MM.1S (cell line): Measurements from ENCODE around the gene IQCN.

ENCODE experiments used
- EZH2 ChIP-seq: fragments of 300-600 bp; sonication (generic); optimal IDR thresholded peaks from 2 replicates; pipeline ENCODE3; 2017; ENCODE audit warnings: low read depth, mild to moderate bottlenecking, antibody characterized with exemption, low read length, mixed read lengths
- EZH2phosphoT487 ChIP-seq: fragments of 300-600 bp; sonication (generic); IDR thresholded peaks from 2 replicates; pipeline ENCODE4 v1.6.1; 2018; ENCODE audit warnings: antibody characterized with exemption, low read length
- TF ChIP-seq, protein P1 (sequence below): fragments of 300-600 bp; sonication (generic); IDR thresholded peaks from 2 replicates; pipeline ENCODE4 v1.5.1; 2016; ENCODE audit warnings: antibody characterized with exemption, low read length, mixed read lengths

GRCh38 chr19:18299654-18300053 is 25.4 kb upstream of the IQCN start:
- no peak for TF ChIP-seq EZH2
- TF ChIP-seq, protein P1, sequence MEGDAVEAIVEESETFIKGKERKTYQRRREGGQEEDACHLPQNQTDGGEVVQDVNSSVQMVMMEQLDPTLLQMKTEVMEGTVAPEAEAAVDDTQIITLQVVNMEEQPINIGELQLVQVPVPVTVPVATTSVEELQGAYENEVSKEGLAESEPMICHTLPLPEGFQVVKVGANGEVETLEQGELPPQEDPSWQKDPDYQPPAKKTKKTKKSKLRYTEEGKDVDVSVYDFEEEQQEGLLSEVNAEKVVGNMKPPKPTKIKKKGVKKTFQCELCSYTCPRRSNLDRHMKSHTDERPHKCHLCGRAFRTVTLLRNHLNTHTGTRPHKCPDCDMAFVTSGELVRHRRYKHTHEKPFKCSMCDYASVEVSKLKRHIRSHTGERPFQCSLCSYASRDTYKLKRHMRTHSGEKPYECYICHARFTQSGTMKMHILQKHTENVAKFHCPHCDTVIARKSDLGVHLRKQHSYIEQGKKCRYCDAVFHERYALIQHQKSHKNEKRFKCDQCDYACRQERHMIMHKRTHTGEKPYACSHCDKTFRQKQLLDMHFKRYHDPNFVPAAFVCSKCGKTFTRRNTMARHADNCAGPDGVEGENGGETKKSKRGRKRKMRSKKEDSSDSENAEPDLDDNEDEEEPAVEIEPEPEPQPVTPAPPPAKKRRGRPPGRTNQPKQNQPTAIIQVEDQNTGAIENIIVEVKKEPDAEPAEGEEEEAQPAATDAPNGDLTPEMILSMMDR, result no peak
- TF ChIP-seq EZH2phosphoT487, result no peak
